ENCODE measurements around the gene KCNB1.

- TF ChIP-seq CTCF (IDR thresholded peaks at IDR 0.05; ENCODE audit: low read depth, low read length) (no peak), EZH2phosphoT487 (IDR thresholded peaks at IDR 0.05; ENCODE audit: low read depth) (no peak)
Observed at GRCh38 chr20:49513517-49513916, 31.0 kb upstream of the KCNB1 start.

Measured in OCI-LY3 (cell line).